Stimulated activated CD8-positive, alpha-beta memory T cell treated with anti-CD3 and anti-CD28 coated beads, Interleukin-4, amount 100 ng/mL, for 4 hours (primary cell): Measurements from ENCODE around the gene DDX52.
"Not testable (repeated sequence)": the region's sequence is repeated elsewhere in the genome, so short reads cannot be mapped to it uniquely, and the experiment has no call there.

Experiments
- DNase-seq, 2 donors: peaks; one replicate each; pipeline ENCODE4 v3.0.0-alpha.2; 2020; ENCODE audit warnings: low read depth in 2 of 2, low spot score in 1 of 2

Gene DDX52

GRCh38 chr17:37651849-37652248 is 8.6 kb upstream of the DDX52 start:
- DNase-seq = no peak

- DNase-seq = no peak
These were observed 7.3 kb upstream of the DDX52 start for GRCh38 chr17:37650419-37651003.

GRCh38 chr17:37648555-37648954 is 5.3 kb upstream of the DDX52 start:
- DNase-seq = no peak

GRCh38 chr17:37647856-37648255 is 4.6 kb upstream of the DDX52 start:
- no peak for DNase-seq

GRCh38 chr17:37643869-37644268 is 623 bp upstream of the DDX52 start:
- no peak for DNase-seq

DNA sequence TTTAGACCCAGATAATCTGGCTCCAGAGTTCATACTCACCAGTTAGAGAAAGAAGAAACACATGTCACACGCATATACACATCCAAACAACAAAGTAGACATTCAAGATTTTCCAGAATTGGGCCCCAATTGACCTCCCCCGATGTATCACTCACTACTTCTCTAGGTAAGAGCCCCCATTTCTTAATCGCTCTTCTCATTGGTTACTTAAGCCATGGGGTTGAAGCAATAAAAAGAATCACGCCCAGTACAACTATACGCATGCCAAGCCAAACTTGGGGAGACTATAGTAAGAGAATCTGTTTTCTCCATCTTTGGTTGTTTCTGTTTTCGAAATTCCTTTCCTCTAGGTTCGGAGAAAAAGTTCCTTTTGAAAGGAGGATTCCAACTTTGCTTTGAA is 565 bp downstream of the DDX52 start:
- DNase-seq = no peak

DNA sequence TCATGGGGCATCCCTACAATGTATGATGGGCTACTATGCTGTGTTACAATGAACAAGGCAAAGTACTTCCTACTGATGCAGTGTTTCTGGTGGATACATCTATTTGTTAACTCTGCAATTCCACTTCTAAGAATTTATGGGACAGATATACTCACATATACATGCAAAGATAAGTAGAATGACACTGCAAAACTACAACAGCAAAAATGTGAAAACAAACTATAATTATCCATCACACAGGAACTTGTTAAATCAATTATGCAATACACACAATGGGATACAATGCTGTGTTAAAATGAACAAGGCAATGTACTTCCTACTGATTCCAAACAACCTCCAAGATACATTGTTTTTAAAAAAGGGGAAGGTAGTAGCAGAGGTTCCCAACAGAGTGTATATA is 3.2 kb downstream of the DDX52 start:
- DNase-seq = no peak

- DNase-seq = no peak
These were observed 5.3 kb downstream of the DDX52 start for GRCh38 chr17:37637956-37638355.

- not testable (repeated sequence) for DNase-seq
These were observed 26.8 kb downstream of the DDX52 start for GRCh38 chr17:37616430-37616829.

DNA sequence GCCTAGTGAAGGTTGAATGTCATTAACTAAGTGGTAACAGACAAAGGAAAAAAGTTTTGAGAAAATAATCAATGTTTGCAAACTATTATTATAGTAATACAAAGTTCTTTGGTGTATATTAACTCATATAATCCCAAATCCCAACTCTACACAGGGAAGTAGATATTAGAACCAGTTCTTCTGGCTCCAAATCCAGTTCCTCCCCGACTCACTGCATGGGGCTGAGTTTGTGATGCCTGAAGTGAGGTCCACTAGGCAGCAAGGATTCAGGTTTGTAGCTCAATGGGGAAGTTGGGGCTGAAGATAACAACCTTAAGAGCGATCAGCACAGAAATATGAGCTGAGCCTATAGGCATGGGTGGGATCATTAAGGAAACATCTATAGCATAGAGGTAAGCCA is 28.4 kb downstream of the DDX52 start:
- DNase-seq = no peak

- DNase-seq = no peak
These were observed 28.9 kb downstream of the DDX52 start for GRCh38 chr17:37614391-37614790.

DNA sequence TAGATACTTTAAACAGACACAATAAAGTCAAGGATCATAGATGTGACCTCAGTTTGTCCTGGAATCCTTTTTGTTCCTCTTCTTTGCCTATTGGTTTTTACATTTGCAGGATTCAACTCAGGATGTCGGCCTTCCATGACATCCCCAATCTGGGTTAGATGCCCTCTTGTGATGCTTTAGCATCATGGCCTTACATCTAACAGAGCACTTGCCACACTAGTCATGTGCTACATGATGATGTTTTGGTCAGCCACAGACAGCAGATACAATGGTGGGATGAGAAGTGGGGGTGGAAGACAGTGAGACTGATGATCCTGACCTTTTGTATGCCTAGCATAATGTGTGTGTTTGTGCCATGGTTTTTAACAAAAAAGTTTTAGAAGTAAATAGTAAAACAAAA is 32.3 kb downstream of the DDX52 start:
- no peak for DNase-seq

- not testable (repeated sequence) for DNase-seq
These were observed 33.2 kb downstream of the DDX52 start for GRCh38 chr17:37610041-37610420.

DNA sequence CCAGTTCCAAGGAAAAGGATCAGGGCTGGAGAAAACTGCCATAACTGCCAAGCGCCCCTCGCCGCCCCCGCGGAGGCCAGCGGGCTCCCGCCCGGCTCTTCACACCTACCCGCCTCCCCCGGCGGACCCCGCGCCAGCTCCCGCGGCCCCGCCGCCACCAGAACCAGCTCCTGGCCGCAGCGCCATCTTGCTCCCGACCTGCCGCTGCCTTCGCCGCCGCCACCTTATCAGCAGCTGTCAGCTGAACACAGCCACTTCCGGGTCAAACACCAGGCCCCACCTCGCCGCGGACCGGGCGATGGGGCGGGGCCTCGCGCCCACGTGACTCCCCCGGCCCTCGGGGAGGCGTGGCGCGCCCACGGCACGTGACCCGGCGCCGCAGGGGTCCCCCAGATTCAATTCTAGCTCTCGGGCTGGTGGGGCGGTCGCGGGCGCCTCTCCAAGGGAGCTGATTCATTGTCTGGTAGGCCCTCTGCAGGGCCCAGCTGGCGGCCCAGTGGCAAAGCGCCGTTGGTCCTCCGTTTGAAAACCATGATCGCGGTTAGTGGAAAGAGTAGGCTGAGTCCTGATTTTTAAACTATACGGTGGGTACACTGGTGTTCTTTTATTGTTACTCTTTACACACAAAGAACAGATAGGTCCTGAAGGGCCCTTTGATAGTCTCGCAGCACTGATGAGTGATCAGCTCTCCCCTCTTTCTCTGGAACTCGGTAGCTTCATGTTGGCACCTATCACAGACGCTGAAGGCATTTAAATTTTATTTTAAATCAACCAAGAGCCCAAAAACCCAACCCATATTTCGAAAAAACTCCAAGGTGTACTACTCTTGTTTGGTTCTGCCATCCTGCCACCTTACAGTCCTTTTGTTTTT is 33.8 kb downstream of the DDX52 start, which contains the start of gene SYNRG:
Gene SYNRG (minus strand): TSS at position 249 of the 871 bp plus-strand sequence. CDS start 63 bp downstream, at position 186.
- peak; percentile 78 to 92 for DNase-seq

DNA sequence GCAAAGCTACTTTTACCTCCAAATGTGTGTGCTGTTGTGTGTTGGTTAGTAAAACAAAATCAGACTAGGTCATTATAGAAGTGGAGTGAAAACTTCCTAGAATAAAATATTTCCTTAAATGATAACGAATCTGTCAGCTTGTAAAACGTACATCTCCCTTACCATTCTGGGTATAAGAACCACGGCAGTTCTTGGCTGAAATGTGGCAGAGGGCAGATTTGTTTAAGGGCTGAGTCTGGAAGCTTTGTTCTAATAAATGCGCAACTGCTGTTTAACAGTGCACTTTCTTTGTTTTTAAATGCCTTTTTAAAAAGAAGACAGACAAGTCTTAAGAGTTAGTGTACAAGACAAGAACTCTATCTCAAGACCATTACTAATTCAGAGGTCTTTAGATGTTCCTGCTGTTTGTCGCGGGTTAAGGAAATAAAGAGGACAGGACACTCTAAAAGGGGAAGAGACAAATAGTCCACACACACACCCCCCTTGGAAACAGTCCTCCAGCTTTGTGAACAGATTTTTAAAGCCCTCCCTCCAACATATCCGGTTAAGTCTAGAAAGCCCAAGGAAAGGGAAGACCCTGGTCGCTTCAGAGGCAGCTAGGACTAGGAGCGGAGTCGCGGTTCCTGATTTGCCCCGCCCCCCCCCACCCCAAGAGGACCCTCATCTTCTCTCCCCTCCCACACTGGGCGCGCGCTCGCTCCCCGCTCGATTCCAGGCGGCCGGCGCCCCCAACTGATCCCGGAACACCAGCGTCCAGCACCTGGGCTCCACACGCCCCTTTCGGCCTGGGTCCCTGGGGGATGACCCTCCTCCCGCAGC is 34.7 kb downstream of the DDX52 start:
- DNase-seq = no peak

DNA sequence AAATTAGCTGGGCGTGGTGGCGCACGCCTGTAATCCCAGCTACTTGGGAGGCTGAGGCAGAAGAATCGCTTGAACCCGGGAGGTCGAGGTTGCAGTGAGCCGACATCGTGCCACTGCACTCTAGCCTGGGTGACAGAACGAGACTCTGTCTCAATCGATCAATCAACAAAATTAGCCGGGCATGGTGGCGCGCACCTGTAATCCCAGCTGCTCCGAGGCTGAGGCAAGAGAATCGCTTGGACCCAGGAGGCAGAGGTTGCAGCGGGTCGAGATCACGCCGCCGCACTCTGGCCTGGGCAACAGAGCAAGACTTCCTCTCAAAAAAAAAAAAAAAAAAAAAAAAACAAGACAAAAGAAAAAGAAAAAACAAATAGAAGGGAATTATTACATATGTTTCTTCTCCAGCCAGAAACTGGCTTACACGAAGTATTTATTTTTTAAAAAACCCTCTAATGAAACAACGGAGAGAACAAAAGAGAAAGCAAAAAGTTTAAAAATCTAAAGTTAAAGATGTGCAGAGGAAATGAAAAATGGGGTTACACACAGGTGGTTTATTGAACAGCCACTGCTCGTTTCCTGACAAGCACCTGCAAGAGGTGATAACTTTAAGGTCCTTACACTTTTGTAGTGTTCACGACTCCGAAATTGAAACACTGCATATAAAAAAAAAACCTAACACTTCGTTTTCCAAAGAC is 35.5 kb downstream of the DDX52 start:
- no peak for DNase-seq

DNA sequence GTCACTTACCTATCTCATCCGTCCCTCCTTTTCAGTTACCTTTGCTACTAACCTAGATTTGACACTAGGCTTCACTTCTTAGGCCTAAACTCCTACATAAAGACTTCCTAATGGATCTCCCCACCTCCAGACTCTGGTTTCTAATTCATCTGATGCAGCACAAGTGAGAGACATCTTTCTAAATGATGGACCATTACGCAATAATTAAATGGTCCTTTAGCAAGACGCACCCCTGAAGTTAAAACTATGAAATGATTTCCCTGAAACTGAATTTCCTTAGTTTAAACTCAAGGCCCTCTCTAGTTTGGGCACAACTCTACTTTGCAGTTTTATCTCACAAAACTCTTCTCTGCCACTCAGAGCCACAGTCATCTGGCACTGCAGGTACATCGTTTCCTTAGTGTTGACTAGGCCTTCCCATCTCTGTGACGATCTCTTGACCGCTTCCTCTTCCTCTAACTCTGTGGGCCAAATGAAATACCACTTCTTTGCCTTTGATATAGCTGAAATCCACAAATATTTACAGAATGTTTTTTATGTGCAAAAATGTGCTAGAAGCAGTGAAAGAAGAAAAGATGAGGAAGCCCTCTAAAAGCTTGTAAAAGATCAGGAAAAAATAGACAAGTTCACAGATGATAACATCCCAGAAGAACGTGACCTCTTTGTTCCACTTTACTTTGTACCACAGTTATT is 37.3 kb downstream of the DDX52 start:
- DNase-seq = no peak

- no peak for DNase-seq
These were observed 38.2 kb downstream of the DDX52 start for GRCh38 chr17:37605081-37605480.

- DNase-seq = no peak
These were observed 38.7 kb downstream of the DDX52 start for GRCh38 chr17:37604556-37604955.

DNA sequence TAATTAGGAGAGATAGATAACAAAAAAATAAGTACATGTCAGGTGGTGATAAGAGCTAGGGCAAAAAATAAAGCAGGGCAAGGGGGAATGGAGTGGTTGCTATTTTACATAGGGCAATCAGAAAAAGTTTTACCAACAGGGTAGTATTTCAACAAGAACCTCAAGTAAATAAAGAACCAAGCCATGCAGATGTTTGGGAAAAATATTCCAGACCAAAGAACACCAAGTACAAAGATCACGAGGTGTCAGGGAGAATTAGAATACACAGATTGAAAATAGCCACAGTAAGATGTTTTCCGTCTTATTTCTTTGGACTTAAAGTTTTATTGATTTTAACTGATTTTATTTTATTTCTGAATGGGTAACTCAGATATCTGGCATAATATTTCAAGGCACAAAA is 45.1 kb downstream of the DDX52 start:
- no peak for DNase-seq

DNA sequence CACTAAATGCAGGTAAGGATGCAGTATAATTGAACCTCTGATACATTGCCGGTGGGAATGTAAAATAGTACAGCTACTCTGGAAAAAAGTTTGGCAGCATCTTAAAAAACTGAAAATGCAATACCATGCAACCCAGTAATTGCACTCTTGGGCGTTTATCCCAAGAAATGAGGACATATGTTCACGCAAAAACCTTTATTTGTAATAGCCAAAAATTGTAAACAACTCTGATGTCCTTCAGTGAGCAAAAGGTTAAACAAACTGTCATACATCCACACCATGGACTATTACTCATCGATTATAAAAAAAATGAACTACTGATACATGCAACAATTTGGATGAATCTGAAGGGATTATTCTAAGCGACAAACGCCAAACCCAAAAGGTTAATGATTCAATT is 51.0 kb downstream of the DDX52 start:
- DNase-seq = no peak
